HUES64 (cell line): ENCODE results near the gene RAB3C.
A peak's percentile ranks its signal among the peaks of the same experiment; 100 is the strongest.
"Not testable (repeated sequence)": the region's sequence is repeated elsewhere in the genome, so short reads cannot be mapped to it uniquely, and the experiment has no call there.

Source experiments
- H3K27ac ChIP-seq: 2 replicates; pipeline ENCODE4 v1.7.0; 2013; ENCODE audit warnings: low read depth, low read length, inconsistent platforms
- H3K27me3 ChIP-seq: 2 replicates; pipeline ENCODE4 v1.6.1; 2013; ENCODE audit warnings: mild to moderate bottlenecking, low read length; ENCODE audit not compliant: insufficient read depth
- H3K36me3 ChIP-seq: 2 replicates; pipeline ENCODE4 v1.6.1; 2013; ENCODE audit warnings: mild to moderate bottlenecking, low read length; ENCODE audit not compliant: insufficient read depth
- H3K4me1 ChIP-seq: 2 replicates; pipeline ENCODE4 v1.6.1; 2013; ENCODE audit warnings: mild to moderate bottlenecking, low read length, moderate library complexity; ENCODE audit not compliant: insufficient read depth
- H3K4me3 ChIP-seq: 2 replicates; pipeline ENCODE4 v1.5.1; 2013; ENCODE audit warnings: mild to moderate bottlenecking, low read length, moderate library complexity
- H3K9ac ChIP-seq: 2 replicates; pipeline ENCODE4 v1.6.1; 2013; ENCODE audit warnings: mild to moderate bottlenecking, low read depth, low read length
- H3K9me3 ChIP-seq: 2 replicates; pipeline ENCODE4 v1.6.1; 2013; ENCODE audit warnings: low read depth, low read length; ENCODE audit not compliant: insufficient read depth
- WGBS: fragments of 150-250, 120-280 bp; methylation state at CpG from one replicate; pipeline ENCODE4 v1.1.7; 2013; ENCODE audit warnings: missing lambda C conversion rate; 5-methylcytosine and 5-hydroxymethylcytosine counted together

RAB3C gene

DNA sequence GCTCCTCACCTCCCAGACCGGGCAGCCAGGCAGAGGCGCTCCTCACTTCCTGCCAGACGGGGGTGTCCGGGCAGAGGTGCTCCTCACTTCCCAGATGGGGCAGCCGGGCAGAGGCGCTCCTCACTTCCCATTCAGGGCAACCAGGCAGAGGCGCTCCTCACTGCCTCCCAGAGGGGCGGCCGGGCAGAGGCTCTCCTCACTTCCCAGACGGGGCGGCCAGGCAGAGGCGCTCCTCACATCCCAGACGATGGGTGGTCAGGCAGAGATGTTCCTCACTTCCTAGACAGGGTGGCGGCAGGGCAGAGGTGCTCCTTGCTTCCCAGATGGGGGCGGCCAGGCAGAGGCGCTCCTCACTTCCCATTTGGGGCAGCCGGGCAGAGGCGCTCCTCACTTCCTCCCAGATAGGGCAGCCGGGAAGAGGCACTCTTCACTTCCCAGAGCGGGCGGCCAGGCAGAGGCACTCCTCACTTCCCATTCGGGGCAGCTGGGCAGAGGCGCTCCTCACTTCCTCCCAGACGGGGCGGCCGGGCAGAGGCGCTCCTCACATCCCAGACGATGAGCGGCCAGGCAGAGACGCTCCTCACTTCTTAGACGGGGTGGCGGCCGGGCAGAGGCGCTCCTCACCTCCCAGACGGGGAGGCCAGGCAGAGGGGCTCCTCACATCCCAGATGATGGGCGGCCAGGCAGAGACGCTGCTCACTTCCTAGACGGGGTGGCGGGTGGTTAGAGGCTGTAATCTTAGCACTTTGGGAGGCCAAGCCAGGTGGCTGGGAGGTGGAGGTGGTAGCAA, 18.6 kb upstream of the RAB3C start:
- H3K36me3 ChIP-seq, H3K27me3 ChIP-seq, H3K4me3 ChIP-seq, H3K27ac ChIP-seq, H3K9me3 ChIP-seq, H3K9ac ChIP-seq, H3K4me1 ChIP-seq: not testable (repeated sequence)
- WGBS: 90% methylated on average over 39 of the region's 39 CpGs

DNA sequence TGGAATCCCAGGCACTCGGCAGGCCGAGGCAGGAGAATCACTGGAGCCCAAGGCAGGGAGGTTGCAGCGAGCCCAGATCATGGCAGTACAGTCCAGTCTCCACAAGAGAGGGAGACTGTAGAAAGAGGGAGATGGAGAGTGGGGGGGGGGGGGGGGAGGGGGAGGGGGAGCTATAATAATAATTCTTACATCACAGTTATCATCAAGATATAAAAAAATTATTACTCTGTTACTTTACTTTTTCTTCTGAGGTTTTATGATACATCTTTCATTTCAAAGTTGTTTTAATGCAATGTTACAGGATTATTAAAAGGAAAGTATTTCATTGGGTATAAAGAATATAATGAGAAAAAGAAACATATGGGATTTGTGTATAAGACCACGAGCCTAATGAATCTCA, 17.8 kb upstream of the RAB3C start:
- Histone ChIP-seq H3K4me1 (no peaks in the 10 kb centered on the region), H3K9ac (no peak overlapping the region), H3K9me3 (no peaks in the 10 kb centered on the region), H3K27ac (no peak overlapping the region), H3K36me3 (no peaks in the 10 kb centered on the region), H3K4me3 (no peak overlapping the region), H3K27me3 (no peaks in the 10 kb centered on the region)
- WGBS: 81% methylated on average over 3 of the region's 4 CpGs

DNA sequence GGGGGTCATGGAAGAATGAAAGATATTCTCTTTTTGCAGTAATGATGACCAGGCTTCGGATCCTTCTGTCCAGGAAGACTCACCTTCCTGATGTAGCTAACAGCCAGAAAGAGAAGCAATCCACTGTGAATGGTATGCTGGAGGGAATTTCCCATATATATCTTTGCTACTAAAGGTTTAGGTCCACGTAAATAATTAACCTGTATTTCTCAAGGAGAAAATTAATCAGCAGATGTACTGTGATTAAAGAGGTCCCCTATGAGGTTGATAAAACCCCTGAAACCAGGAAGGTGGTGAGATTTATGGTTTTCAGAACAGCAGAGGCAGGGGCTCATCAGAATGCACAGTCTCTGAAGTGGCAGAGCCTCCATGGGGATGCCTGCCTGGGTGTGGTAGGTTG, 11.4 kb upstream of the RAB3C start:
- H3K36me3 ChIP-seq: no peaks in the 10 kb centered on the region
- no peak overlapping the region for H3K27ac ChIP-seq
- no peaks in the 10 kb centered on the region for H3K4me1 ChIP-seq
- H3K9ac ChIP-seq: no peak overlapping the region
- 79% methylated on average over 2 of the region's 2 CpGs for WGBS
- H3K4me3 ChIP-seq: no peak overlapping the region
- peaks cover 6% of the 10 kb centered on the region; the same call in 1 of the 2 replicates for H3K9me3 ChIP-seq
- H3K27me3 ChIP-seq: no peaks in the 10 kb centered on the region

- 93% methylated on average over 5 of the region's 5 CpGs for WGBS
- H3K27ac ChIP-seq, H3K4me1 ChIP-seq, H3K27me3 ChIP-seq, H3K9ac ChIP-seq, H3K9me3 ChIP-seq, H3K36me3 ChIP-seq, H3K4me3 ChIP-seq: not testable (repeated sequence)
Measured at GRCh38 chr5:58572973-58573372, 9.9 kb upstream of the RAB3C start.

GRCh38 chr5:58579781-58580180, 3.1 kb upstream of the RAB3C start:
- H3K36me3 ChIP-seq: no peaks in the 10 kb centered on the region
- H3K4me3 ChIP-seq: no peak overlapping the region
- peaks cover 36% of the 10 kb centered on the region for H3K27me3 ChIP-seq
- WGBS: 86% methylated on average over 4 of the region's 4 CpGs
- H3K4me1 ChIP-seq: no peaks in the 10 kb centered on the region
- H3K9ac ChIP-seq: no peak overlapping the region
- H3K27ac ChIP-seq: no peak overlapping the region
- no peaks in the 10 kb centered on the region for H3K9me3 ChIP-seq

GRCh38 chr5:58582019-58582802, 664 bp upstream of the RAB3C start:
- H3K27ac ChIP-seq: no peak overlapping the region
- H3K9ac ChIP-seq: peak overlapping the region; percentile 59
- under 1% methylated on average over 38 of the region's 38 CpGs for WGBS
- H3K9me3 ChIP-seq: no peaks in the 10 kb centered on the region
- H3K27me3 ChIP-seq: peaks cover 36% of the 10 kb centered on the region
- peak overlapping the region; percentile 87 for H3K4me3 ChIP-seq
- H3K36me3 ChIP-seq: no peaks in the 10 kb centered on the region
- no peaks in the 10 kb centered on the region for H3K4me1 ChIP-seq

DNA sequence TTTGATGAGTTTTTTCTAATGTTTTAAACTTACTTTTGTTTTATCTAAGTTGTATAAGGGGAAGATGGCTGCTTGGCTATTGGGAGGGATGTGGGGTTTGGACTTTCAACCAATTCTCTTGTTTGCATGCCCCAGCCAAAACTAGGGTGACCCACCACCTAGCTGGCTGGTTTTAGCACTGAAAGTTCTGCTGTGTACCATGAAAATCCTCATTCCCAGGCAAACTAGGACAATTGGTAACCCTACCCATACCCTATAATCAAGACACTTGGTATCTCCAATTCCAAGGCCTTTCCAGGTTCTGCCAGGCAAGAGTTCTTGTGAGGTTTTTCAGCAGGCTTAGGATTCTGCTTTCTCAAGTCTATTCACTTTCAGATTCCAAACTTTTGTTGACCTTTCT, 13.1 kb downstream of the RAB3C start:
- H3K9me3 ChIP-seq: no peaks in the 10 kb centered on the region
- no peaks in the 10 kb centered on the region for H3K27me3 ChIP-seq

DNA sequence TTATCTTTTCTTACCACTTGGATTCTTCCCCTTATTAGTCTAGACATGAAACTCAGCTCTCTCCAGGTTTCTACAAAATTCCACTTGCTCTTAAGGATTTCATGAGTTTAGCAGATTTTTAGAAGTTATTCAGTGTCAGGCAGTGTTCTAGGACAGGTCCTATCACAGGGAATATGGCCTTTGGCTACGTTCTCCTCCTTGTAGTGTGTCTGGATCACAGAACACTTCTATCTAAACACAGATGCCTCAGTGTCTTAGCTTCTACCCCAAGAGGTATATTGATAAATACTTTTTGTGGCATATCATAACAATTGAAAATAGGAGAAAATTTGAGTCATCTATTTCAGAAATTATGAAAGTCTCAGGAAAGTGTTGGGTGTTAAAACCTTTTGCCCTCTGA, 15.6 kb downstream of the RAB3C start:
- Histone ChIP-seq H3K4me3 (no peak overlapping the region), H3K36me3 (no peaks in the 10 kb centered on the region), H3K27me3 (no peaks in the 10 kb centered on the region), H3K4me1 (no peaks in the 10 kb centered on the region), H3K9ac (no peak overlapping the region), H3K9me3 (0 out of 2 replicates have a peak, but pooled peaks cover 3% of the 10 kb centered on the region), H3K27ac (no peak overlapping the region)
- WGBS: 100% methylated on average over 1 of the region's 1 CpG

More for the DNA sequence above, 13.1 kb downstream of the RAB3C start:
- Histone ChIP-seq H3K4me1 (no peaks in the 10 kb centered on the region), H3K4me3 (no peak overlapping the region), H3K9ac (no peak overlapping the region), H3K27ac (no peak overlapping the region), H3K36me3 (no peaks in the 10 kb centered on the region)

GRCh38 chr5:58599217-58599616, 16.3 kb downstream of the RAB3C start:
- WGBS: 71% methylated on average over 1 of the region's 1 CpG
- Histone ChIP-seq H3K4me3 (no peak overlapping the region), H3K27ac (no peak overlapping the region), H3K27me3 (no peaks in the 10 kb centered on the region), H3K36me3 (no peaks in the 10 kb centered on the region), H3K4me1 (no peaks in the 10 kb centered on the region), H3K9me3 (peaks cover 4% of the 10 kb centered on the region; the same call in 1 of the 2 replicates), H3K9ac (no peak overlapping the region)

- H3K9ac ChIP-seq, H3K36me3 ChIP-seq, H3K27me3 ChIP-seq, H3K4me3 ChIP-seq, H3K9me3 ChIP-seq, H3K27ac ChIP-seq, H3K4me1 ChIP-seq: not testable (repeated sequence)
- WGBS: 79% methylated on average over 2 of the region's 2 CpGs
Measured at GRCh38 chr5:58600613-58601012, 17.7 kb downstream of the RAB3C start.

GRCh38 chr5:58602889-58603288, 20.0 kb downstream of the RAB3C start:
- H3K4me3 ChIP-seq, H3K36me3 ChIP-seq, H3K4me1 ChIP-seq, H3K9ac ChIP-seq, H3K9me3 ChIP-seq, H3K27me3 ChIP-seq, H3K27ac ChIP-seq: not testable (repeated sequence)
- 93% methylated on average over 4 of the region's 4 CpGs for WGBS
